Vagina (tissue), 2 donors: ENCODE results near the gene PEMT.

ENCODE experiments used
- CTCF ChIP-seq, 3 experiments: fragments of 450-650 bp in 2 of 3; fragments of 200-600 bp in 1 of 3; sonication (generic) in 1 of 3; IDR thresholded peaks; one replicate each; pipeline ENCODE4 v1.5.1; 2017 to 2019; ENCODE audit warnings: antibody characterized with exemption in 3 of 3, mild to moderate bottlenecking in 2 of 3, moderate library complexity in 2 of 3
- POLR2A ChIP-seq, 2 donors: fragments of 450-650 bp; IDR thresholded peaks; one replicate each; pipeline ENCODE4 v1.6.1; 2017; ENCODE audit warnings: antibody characterized with exemption in 2 of 2, mild to moderate bottlenecking in 2 of 2, moderate library complexity in 2 of 2

GRCh38 chr17:17468217-17469010 is 123.1 kb downstream of the PEMT start:
- TF ChIP-seq CTCF (IDR thresholded peaks at IDR 0.05) (no peak), POLR2A (IDR thresholded peaks at IDR 0.05) (no peak)
